GM23248 (cell line): ENCODE results near the gene OIP5.

Experiments
- EZH2 ChIP-seq: fragments of 200-600 bp; sonication (generic); IDR thresholded peaks from 2 replicates; pipeline ENCODE4 v1.6.1; 2018; ENCODE audit warnings: antibody characterized with exemption, mild to moderate bottlenecking; ENCODE audit not compliant: insufficient read depth, poor library complexity, severe bottlenecking
- EZH2phosphoT487 ChIP-seq: fragments of 200-600 bp; sonication (generic); IDR thresholded peaks from 2 replicates; pipeline ENCODE4 v1.6.1; 2018; ENCODE audit warnings: antibody characterized with exemption, moderate library complexity, mild to moderate bottlenecking, low read depth; ENCODE audit not compliant: insufficient read depth

GRCh38 chr15:41331281-41331680 lies 1.1 kb downstream of the OIP5 start:
- TF ChIP-seq EZH2 = no peak
- no peak for TF ChIP-seq EZH2phosphoT487
